Activated naive CD4-positive, alpha-beta T cell (primary cell): ENCODE measurements around the gene APC.
"Not testable (repeated sequence)": the region's sequence is repeated elsewhere in the genome, so short reads cannot be mapped to it uniquely, and the experiment has no call there.

Source experiments
- DNase-seq, 4 experiments: peaks; one replicate each; lab custom pipeline; 2025; lab: John Stamatoyannopoulos, UW

APC gene

DNA sequence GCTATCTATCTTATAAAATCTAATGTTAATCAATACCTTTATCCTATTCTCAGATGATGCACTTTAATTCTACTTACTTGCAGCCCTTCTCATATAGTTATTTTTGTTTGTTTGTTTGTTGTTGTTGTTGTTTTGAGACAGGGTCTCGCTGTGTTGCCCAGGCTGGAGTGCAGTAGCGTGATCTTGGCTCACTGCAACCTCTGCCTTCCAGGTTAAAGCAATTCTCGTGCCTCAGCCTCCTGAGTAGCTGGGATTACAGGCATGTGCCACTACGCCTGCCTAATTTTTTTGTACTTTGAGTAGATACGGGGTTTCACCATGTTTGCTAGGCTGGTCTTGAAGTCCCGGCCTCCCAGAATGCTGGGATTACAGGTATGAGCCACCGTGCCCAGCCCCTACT, 20.8 kb upstream of the APC start:
- not testable (repeated sequence) for DNase-seq

DNA sequence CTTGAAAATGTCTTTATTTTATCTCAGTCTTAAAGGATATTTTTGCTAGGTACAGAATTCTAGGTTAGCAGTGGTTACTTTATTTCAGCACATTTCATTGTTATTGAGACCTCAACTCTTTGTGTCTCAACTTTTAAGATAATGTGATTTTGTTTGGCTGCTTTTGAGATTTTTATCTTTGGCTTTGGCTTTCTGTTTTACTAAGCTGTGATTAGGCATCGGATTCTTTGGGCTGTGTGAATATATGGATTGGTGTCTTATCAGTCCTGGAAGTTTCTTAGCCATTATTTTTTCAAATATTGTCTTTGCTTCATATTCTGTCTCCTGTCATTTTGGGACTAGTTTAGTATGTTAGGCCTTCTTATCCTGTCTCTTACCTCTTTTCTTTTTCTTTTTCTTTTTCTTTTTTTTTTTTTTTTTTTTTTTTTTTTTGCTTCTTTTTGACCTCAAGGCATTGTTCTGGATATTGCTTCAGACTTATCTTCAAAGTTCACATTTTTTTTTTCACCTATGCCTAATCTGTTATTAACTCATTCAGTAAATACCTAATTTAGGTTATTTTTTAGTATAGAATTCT, 20.1 kb upstream of the APC start:
- DNase-seq = no peak

DNA sequence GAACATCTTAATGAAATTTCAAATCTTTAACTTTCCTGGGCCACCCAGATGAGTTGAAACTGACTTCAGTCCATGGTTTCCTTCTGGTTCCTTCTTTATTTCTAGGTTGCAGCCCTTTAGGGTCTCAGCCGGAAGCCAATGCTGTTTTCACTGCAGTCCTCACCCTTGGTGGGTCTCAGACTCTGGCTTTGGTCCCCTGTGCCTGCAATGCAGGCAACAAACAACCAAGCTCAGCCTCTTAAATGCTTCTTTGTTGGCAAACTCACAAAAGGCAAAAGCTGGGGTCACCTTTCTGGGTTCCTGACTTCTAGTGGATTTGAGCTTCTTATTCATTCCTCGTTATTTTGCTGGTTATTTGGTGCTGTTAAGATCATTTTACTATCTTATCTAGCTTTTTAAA, 19.3 kb upstream of the APC start:
- DNase-seq = no peak

DNA sequence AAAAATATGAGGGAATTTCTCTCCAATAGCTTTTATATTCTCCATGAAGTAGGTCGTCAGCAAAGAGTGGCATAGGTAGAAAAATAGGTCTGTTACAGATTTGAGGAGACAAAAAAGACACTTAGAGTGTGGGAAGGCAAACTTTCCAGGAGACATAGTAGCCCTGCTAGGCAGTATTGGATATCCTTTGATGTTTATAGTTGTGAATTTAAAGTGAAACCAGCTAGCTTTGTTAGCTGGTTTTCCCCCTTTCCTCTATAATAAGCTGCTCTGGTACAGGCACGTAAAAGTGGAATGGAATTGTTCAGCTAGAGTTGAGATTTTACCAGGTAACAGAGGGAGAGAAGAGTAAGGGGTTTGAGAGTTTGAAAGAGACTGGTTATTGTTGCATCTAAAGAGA, 17.1 kb upstream of the APC start:
- DNase-seq = no peak

DNA sequence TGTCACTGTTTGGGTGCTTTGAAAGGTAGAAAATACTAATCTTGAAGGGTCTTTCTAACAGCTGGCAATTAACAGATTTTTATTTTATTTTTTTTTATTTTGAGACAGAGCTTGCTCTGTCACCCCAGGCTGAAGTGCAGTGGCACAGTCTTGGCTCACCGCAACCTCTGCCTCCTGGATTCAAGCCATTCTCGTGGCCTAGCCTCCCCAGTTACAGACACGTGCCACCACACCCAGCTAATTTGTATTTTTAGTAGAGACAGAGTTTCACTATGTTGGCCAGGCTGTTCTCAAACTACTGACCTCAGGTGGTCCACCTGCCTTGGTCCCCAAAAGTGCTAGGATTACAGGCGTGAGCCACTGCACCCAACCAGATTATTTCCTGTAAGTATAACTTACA, 12.8 kb upstream of the APC start:
- no peak for DNase-seq

DNA sequence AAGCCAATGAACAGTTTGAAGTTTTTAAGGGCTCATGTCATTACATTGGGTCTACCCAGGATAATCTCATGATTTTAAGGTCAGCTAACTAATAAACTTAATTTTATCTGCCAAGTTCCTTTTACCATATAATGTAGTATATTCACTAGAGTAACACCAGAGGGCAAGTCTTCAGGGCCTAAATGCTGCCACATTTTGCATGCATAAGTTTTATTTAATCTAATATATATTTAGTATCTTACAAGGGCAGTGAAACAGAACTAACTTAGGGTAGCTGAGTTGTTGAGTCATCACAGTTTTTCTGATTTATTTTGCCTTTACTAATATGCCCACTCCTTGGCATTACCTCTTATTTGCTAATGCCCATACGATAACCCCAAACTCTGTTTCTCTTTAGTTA, 8.1 kb upstream of the APC start:
- DNase-seq = no peak

DNA sequence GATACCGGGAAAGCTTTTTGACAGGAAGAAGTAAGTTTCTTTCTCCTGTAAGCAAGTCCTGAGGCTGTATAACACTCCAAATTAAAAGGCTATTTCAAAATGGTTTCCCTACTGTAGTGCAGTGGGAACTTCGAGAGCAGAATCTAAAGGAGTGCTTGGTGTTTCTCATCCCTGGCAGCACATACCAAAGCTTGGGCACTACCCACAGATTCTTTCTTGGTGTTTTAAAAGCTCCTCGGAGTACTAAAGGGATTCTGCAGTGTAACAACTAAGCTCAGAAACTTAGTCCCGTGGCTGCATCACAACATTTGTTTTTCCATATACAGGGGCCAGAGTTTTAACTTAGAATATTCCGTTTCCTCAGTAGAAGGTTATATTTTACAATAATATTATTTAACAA, 5.6 kb upstream of the APC start:
- no peak for DNase-seq

DNA sequence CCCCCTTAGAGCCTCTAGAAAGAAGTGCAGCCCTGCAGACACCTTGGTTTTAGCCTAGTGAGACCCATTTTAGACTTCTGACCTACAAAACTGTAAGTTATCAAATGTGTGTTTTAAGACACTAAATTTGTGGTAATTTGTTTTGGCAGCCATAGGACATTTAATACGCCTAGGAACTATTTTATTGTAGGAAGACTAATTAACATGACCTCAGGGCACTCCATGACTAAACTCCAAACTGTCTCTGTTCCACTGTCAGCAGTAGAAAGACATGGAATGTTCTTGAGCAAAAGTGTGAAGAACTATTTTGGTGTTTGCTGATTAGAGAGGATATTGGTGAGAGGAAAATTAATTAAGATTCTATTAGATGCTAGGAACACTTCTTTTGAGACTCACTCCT, 4.1 kb upstream of the APC start:
- DNase-seq = no peak

DNA sequence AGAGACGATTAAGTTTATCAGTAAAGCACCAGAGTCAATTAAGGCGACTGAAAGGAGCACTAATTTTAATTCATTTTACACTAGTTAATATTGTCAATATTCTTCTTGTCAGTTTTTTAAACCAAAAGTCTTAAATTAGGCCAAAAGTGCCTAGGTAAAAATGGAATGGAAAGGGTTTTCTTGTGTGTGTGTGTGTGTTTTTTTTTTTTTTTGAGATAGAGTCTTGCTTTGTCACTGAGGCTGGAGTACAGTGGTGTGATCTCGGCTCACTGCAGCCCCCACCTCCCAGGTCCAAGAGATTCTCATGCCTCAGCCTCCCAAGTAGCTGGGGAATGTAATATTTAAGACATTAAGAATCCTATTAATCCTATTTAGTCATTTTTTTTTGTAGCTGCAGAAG, 3.1 kb upstream of the APC start:
- DNase-seq = no peak

DNA sequence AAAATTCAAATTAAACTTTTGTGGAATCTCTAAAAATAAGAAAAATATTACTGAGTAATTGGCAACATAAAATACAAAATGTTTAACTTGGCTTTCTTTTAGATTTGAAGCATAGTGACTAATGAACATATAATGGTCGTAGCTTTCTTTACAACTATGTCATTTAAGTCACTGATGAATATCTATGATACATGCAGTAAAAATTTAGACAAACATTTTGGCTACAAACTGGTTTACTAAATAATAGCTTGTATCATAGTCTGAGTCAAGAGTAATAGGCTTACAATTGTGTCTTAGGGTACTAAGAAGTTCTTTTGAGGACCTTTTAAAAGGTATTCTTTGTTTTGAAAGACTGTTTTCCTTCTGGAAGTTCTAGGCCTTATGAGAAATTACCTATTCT, 2.0 kb upstream of the APC start:
- no peak for DNase-seq

DNA sequence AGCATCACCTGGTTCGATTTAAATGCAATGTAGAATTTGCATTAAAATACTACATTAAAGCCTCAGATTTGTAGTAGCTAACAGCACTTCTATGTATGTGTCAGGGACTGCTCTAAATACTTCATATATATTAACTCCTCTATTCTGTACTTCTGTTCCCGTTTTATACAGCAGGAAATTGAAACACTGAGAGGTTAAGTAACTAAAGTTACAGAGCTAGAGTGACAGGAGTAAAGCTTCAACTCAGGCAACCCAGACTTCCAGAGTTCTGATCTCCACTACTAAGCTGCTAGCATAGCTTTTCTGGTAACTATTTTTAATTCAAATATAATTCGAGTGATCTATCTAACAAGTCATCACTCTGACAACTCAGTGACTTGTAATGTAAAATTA, 619 bp upstream of the APC start:
- no peak for DNase-seq

DNA sequence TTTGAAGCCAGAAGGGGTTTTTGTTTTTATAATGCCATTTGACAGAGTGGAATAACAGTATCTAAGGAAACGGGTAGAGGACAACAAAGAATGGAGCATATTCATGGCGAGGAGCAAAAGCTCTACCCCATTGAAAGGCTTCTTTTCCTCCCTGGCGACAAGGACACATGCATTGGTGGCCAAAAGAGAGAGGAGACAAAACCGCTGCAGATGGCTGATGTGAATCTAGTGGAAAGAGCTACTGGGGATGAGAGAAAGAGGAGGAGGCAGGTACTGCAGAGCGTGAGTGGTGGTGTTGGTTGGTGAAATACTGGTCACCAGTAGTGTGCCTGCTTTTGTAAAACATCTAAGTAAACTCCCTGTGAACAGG, 491 bp downstream of the APC start:
- DNase-seq = no peak

DNA sequence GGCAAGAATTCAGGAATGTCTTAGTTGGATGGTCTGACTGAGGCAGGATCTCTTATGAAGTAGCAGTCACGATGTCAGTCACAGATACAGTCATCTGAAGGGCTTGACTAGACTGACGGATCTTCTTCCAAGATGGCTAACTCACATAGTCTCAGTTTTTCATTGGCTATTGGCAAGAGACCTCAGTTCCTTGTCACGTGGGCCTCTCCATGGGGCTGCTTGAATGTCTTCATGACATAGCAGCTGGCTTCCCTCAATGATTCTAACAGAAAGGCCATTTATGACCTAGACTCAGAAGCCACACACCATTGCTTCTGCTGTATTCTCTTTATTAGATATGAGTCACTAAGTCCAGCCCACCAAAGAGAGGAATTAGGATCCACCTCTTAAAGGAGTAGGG, 4.7 kb downstream of the APC start:
- no peak for DNase-seq

DNA sequence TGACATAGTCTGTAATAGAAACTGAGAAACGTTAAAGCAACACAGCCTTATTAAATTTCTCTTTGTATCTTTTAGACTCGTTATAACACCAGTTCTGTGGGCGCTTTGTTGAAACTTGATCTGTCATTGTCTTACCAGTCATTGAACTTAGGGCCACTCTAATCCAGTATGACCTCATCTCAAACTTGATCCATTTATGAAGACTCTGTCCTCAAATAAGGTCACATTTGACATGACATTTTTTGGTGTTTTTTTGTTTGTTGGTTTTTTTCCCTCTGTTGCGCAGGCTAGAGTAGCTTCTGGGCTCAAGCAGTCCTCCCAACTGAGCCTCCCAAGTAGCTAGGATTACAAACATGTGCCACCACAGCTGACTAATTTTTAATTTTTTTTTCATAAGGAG, 5.9 kb downstream of the APC start:
- no peak for DNase-seq

DNA sequence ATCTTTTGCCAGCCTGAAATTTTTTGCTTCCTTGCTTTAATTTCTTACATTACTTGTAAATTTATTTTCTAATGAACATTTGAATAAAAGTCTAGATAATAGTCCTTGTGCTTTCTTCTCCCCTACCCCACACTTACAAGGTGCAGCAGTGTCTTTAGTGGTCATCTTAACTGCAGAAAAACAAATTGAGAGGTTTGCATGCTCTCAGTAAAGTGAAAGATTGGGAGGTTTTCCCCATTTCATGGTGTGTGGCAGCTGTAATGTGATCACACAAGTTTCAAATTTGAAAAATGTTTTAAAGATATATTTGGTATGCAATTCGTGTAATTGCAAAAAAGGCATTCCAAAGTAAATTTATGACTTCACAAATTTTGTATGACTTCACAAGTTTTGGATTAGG, 14.7 kb downstream of the APC start:
- DNase-seq = no peak

DNA sequence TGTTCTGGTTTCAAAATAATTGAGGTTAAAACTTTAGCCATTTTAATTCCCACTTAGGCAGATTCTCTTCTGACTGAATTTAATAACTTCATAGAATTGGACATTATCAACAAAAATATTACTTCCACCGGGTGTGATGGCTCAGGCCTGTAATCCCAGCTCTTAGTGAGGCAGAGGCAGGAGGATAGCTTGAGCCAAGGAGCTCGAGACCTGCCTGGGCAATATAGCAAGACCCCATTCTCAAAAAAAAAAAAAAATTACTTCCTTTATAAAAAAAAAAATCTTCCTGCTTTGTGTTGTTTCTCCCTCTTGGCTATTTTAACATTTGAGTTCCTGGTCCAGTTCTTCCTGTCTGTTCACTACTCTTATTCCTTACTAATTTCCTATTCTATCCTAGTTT, 18.0 kb downstream of the APC start:
- DNase-seq = no peak

DNA sequence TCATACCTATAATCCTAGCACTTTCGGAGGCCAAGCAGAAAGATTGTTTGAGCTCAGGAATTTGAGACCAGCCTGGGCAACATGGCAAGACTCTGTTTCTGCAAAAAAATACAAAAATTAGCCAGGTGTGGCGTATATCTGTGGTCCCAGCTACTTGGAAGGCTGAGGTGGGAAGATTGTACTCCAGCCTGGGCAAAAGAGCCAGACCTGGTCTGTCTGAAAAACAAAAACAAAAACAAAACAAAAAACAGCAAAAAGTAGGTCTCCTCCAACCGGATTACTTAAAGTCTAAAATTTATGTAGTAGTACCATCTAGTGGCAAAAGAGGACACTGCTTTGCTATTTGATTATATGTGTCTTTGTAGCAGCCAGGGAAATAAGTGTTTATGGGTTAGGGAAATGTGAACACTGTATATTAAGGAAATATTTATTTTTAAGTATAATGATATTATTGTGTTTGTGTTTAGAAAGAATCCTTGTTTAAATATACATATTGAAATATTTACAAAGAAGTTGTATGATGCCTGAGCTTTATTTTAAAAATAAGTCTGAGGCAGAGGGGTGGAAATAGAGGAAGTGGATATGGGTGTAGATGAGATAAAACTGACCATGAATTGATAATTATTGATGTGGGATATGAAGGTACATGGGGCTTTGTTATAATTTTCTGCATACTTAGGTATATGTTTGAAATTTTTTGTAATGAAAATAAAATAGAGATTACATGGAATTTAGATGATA, 20.0 kb downstream of the APC start:
- DNase-seq = no peak

DNA sequence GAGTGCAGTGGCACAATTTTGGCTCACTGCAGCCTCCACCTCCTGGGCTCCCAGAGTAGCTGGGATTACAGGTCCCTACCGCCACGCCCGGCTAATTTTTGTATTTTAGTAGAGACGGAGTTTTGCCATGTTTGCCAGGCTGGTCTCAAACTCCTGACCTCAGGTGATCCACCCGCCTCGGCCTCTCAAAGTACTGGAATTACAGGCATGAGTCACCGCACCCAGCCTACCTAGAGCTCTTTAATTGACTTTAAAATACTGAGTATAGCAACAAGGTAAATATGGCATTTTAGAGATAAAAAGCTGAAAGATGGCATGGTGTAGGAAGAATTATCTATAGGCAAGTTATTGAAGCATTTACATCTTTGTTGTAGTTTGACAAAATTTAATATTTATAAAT, 21.0 kb downstream of the APC start:
- no peak for DNase-seq

DNA sequence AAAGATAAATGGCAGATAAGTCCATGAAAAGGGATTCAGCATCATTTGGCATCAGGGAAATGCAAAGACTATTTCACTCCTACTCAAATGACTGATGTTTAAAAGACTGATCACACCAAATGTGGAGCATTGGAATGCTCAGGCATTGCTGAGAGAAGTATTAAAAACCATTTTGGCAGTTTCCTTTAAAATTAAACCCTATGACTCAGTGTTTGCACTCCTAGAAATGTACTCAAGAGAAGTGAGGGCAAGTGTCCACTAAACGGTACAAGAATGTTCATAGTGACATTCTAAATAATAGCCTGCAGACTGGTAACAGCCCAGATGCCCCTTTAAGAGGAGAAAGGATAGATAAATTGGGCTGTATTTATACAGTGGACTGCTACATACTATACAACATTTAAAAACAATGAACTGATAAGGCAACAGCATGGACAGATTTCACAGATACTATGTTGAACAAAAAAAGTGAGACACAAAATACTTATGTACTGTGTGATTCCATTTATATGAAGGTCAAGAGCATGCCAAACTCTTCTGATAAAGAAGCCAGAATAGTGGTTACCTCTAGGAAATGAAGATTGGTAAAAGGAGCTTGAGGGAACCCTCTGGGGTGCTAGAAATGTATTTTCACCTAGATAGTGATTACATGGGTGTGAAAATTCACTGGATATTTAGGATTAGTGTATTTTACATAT, 24.6 kb downstream of the APC start:
- no peak for DNase-seq

DNA sequence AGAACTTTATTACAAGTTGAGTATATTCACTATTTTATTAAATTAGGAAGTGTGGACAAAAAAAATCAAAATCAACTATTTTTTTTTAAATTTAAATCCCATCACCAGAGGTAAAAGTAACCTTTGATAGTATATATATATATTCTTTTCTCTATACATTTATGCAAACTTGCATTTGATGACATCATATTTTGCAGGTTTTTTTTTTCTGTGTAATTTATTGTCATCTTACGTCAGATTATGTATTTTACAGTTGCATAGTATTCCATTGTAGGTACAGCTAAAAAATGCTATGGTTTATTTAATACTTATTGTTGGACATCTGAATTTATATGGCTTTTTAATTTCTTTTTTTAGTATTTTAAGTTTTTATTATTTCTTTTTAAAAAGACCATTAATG, 25.5 kb downstream of the APC start:
- no peak for DNase-seq

DNA sequence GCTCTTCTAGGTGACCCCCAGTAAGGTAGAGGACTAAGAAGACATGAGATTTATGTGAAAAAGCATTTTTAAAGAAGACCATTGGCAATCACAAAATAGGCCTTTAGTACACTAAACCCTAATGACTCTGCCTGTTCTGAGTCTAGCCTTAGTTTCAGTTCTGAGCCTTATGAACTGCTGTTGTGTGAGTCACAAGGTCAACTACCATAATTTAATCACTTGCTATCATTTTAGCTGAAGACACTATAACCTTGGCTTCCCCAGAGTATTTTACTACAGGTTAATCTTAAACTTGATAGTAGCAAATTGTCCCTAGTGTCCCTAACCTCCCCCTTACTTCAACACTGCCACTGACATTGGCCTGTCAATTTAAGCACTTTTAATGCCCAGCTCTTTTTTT, 34.4 kb downstream of the APC start:
- DNase-seq = no peak

DNA sequence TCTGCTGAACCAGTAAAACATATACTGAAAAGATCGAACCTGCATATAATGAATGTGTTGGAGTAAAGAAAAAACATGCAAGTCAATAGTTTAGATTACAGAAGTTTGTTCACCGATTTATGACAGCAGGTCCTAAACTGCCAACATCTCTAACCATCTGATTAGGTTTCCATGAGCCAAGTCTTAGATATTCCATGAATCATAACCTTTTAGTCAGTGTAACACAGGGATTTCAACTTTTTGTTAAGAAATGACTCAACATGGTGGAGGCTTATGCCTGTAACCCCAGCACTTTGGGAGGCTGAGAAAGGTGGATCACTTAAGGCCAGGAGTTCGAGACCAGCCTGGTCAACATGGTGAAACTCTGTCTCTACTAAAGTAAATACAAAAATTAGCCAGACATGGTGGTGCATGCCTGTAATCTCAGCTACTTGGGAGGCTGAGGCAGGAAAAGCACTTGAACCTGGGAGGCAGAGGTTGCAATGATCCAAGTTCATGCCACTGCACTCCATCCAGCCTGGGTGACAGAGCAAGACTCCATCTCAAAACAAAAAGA, 38.7 kb downstream of the APC start:
- no peak for DNase-seq

DNA sequence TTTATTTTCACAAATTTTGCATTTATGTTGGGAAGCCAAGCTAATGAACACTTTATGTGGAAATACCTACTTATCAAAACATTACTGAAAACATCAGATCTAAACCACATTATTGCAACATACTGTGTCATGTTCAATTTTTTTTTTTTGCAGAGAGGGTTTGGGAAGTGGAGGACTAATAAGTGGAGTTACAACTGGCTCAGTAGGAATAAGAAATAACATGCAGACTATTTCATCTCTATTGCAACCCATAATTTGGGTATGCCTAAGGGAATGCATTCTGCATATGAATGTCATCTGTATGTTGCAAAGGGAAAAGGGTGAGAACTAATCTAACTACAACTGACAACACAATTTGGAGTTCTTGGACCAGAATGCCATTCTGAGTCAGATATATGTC, 41.8 kb downstream of the APC start:
- no peak for DNase-seq

DNA sequence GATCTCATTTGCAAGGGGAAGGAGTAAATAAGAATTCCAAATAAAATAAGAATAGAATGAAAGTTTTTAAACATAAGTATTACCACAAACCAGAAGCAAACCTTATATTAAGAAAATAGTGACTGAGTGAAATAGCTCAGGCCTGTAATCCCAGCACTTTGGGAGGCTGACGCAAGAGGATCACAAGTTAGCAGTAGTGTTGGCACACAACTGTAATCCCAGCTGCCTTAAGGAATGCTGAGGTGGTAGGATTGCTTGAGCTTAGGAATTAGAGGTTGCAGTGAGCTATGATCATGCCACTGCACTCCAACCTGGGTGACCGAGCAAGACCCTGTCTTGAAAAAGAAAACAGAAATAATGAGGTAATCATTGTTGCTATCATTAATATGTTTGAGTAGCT, 47.0 kb downstream of the APC start:
- DNase-seq = no peak
